Breast epithelium (tissue), 3 donors: ENCODE measurements around the gene PLPPR3.

ENCODE experiments used
- CTCF ChIP-seq, 3 donors: fragments of 450-650 bp; IDR thresholded peaks; one replicate each; pipeline ENCODE4 v1.5.1; 2016 to 2017; ENCODE audit warnings: antibody characterized with exemption in 3 of 3, mild to moderate bottlenecking in 3 of 3, moderate library complexity in 3 of 3
- POLR2A ChIP-seq: fragments of 450-650 bp; IDR thresholded peaks from one replicate; pipeline ENCODE4 v1.6.1; 2016; ENCODE audit warnings: antibody characterized with exemption, mild to moderate bottlenecking, moderate library complexity
- POLR2AphosphoS5 ChIP-seq, 3 donors: sonication (generic); formaldehyde crosslinking; IDR thresholded peaks; one replicate each; pipeline ENCODE4 v1.6.1; 2017; ENCODE audit warnings: antibody characterized with exemption in 3 of 3

DNA sequence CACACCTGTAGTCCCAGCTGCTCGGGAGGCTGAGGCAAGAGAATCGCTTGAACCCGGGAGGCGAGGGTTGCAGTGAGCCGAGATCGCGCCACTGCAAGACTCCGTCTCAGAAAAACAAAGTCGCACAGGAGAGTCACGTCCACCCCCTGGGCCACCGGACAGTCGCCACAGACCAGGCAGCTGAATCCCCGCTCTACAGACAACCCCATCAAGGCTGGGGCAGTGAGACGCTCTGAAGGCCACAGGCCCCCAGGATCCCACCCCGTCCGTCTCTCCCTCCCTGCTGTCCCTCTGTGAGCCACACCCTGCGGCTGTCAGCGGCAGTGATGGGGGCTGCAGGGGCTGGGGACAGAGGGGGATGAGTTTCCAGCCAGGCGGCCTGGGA is 40.0 kb downstream of the PLPPR3 start:
- TF ChIP-seq CTCF (IDR thresholded peaks at IDR 0.05): no peak
- TF ChIP-seq POLR2AphosphoS5 (IDR thresholded peaks at IDR 0.05): no peak
- no peak for TF ChIP-seq POLR2A
